IPS-NIHi11 (cell line): ENCODE measurements around the gene POLR2L.

Experiments
- DNase-seq: peaks from one replicate; pipeline ENCODE4 v3.0.0; 2012; ENCODE audit warnings: mixed read lengths, low spot score

Gene POLR2L

DNA sequence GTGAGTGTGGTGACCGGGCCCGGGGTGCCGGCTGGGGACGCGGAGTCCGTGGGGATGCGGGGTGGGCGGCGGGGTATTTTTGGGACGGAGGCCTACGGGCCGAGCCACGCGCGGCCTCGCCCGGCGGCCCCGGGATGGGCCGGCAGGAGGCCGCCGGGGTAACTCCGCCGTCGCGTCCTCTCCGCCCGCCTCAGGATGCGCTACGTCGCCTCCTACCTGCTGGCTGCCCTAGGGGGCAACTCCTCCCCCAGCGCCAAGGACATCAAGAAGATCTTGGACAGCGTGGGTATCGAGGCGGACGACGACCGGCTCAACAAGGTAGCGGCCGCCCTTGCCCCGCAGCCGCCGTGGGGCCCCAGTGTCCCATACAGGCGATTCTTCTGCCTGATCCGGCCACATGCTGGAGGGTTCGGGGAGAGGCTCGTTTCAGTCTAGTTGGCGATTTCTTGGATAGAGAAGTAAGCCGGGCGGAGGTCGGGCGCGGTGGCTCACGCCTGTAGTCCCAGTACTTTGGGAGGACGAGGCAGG is 32.2 kb downstream of the POLR2L start:
- no peak for DNase-seq

- DNase-seq: peak; percentile 93
Observed at GRCh38 chr11:809287-810039, 32.9 kb downstream of the POLR2L start, which contains the start of gene RPLP2. RPLP2 (plus strand) TSS chr11:809967; CDS start chr11:810235, 268 bp downstream.

DNA sequence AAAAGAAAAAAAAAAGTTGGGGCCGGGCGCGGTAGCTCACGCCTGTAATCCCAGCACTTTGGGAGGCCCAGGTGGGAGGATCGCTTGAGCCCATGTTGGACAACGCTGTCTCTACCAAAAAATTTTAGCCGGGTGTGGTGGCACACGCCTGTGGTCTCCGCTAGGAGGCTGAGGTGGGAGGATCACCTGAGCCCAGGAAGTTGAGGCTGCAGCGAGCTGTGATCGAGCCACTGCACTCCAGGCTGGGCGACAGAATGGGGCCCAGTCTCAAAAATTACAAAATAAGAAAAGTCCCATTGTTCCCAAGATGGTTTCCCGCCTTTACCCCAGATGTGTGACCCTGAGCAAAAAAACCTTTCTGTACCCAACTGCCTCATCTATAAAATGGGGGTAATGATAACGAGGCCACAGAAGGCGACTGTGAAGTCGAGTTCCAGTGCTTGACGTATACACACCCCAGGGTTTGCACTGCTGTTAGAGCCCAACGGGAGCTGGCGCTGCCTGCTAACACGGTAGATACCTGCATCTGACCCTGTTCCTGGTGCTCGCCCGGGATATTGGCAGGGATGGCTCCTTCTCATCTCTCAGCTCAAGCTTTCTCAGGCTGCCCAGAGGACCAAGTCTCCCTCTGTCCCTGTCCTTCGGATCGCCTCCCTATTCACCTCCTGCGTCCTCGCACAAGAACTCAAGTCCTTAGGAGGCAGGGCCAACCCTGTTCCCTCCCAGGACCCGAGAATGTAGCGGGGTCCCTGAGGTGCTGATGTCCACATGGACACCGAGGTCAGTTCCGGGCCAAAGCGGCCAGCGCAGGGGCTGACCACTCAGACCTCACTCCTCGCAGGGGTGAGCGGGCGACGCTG is 33.7 kb downstream of the POLR2L start:
- DNase-seq: no peak

GRCh38 chr11:804599-804964 is 37.7 kb downstream of the POLR2L start:
- no peak for DNase-seq

DNA sequence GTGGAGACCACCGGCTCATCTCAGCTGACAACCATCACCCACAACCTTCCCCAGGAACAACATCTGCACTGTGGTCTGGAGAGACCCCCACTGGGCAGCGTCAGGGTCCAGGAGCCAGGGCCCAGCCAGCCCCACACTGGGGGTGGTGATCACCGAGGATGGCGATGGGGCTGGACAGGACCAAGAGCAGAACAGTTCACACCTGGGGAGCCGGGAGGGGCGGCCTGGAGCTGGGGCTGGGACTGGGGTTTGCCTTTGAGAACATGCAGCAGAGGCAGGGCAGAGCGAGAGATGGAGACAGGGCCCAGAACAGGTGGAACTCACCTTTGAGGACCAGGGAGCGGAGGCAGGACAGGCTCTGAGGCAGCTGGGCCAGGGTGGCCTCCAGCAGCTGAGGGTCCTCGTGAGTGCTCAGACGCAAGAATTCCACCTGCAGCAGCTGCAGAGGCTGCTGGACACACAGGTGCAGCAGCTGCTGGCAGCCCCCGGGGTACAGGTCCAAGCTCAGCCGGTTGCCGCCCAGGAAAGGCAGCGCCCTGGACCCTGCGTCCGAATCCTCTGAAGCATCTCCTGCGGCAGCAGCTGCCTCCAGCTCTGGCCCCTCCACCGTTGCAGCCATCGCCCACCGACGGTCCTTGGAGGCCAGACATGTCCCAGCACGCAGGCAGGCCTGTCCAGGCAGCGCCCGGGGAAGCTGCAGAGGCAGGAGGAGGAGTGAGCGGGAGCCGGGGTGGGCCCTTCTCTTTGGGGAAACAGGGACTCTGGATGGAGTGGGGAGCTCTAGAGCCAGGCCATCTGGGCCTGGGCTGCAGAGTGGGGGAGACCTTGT is 38.3 kb downstream of the POLR2L start:
- no peak for DNase-seq

GRCh38 chr11:803467-803742 is 38.9 kb downstream of the POLR2L start:
- DNase-seq: no peak

GRCh38 chr11:802693-803466 is 39.4 kb downstream of the POLR2L start:
- DNase-seq: no peak

- DNase-seq: no peak
Observed at GRCh38 chr11:802018-802617, 40.2 kb downstream of the POLR2L start.

DNA sequence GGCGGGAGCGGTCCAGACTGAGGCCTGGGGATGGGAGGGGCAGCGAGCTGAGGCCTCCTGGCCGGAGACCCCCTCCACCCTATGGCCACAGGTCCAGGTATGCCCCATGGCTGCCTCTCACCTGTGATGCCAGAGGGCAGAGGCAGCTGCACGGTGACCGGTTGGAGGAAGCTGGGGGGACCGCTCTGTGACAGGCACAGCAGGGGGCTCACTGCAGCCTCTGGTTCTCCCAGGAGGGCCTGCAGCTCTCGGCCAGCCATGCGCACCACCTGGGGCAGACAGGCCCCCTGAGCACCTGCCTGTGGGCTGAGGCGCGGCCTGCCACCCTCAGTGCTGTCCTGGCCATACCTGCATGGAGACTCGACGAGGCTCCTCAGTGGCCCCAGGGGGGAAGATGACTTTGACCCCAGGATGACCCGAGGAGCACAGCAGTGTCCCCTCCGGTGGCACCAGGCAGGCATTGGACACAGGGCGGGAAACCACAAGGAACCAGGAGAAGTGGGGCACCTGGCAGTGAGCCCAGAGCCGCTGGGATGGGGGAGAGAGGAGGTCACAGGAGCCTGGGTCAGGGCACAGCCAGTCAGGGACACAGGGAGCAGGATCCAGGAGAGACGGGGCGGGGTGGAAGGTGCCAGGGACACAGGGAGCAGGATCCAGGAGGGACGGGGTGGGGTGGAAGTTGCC is 41.1 kb downstream of the POLR2L start:
- no peak for DNase-seq

- DNase-seq: no peak
Observed at GRCh38 chr11:800473-800872, 41.9 kb downstream of the POLR2L start.

DNA sequence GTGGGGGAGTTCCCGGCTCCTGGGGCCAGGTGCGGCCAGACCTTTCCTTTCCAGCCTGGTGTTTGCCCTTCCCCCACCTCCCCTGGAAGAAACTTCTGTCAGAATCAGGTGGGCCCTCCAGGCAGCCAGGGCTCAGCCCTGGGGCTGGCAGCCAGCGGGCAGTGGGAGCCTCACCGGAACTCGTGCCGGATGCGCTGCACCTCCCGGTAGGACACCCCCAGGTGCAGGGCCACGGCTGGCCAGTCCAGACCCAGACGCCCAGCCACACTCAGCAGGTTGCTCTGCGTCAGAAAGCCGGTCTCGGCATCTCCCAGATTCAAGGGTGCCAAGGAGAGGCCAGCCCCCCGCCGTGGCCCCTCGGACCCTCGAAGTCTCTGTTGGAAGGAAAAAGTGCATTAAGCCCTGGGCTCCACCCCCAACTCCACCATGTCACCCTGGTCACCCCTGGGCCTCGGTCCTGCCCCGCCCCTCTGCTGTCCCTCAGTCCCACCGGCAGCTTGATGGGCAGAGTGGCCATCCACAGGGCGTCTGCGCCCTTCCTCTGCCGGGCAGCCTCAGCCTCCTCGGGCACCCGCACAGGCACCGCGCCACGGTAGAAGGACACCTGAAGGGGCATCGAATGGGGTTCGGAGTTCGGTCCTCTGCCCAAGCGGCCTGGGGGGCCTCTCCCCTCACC is 42.5 kb downstream of the POLR2L start:
- no peak for DNase-seq

DNA sequence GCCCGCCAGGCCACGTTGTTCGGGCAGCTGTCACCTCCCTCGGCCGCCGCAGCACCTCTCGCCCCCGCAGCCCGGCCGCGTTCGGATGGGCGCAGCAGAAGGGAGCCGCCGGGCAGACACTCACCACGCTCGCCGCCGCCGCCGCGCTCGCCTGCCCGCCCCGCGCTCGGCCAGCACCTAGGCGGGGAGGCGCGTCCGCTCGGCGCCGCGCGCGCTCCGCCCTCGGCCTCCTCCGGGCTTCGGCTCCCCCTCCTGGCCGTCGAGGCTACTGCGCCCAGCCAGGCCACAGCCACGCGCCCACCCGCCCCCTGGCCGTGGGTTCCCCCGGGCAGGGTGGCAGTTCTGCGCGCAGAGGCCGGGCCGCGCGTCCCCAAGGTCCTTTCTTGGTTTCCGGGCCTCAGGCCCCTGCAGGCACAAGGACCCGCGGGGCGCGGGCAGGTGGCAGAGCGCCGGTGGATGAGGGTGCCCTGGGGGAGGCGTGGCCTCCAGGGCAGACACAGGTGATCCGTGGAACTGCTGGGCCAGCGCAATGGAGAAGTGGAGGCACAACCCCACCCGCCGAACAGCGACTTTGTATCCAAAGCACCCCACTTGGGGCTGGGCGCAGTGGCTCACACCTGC is 44.1 kb downstream of the POLR2L start, which contains the start of gene SLC25A22:
TSS of gene SLC25A22 (minus strand) at position 189 of the 621 bp plus-strand sequence. CDS start 3,275 bp downstream, outside the sequence.
- DNase-seq: peak; percentile 99

GRCh38 chr11:797296-798092 is 44.8 kb downstream of the POLR2L start:
- peak; percentile 79 for DNase-seq

GRCh38 chr11:796565-797295 is 45.6 kb downstream of the POLR2L start:
- DNase-seq: no peak

GRCh38 chr11:795634-796564 is 46.4 kb downstream of the POLR2L start:
- DNase-seq: no peak

- no peak for DNase-seq
Observed at GRCh38 chr11:794766-795633, 47.3 kb downstream of the POLR2L start.
